ENCODE data around the gene FSD1.

Gene FSD1

GRCh38 chr19:4304538-4305256 lies at the start of gene FSD1:
Gene FSD1 (plus strand): TSS chr19:4304598. CDS start chr19:4304747, 149 bp downstream.
- H3K27ac Mint-ChIP-seq (ENCODE audit: low read depth): no peak within 1 kb of the TSS
- peaks cover 45% of the 10 kb centered on the region for H3K27me3 Mint-ChIP-seq
- DNase-seq (ENCODE audit: low spot score in 2 of 2) (no peak), ATAC-seq (replicated peaks; ENCODE audit: extremely low read depth, poor library complexity, severe bottlenecking) (peak; percentile 65)
- H3K36me3 Mint-ChIP-seq (ENCODE audit: insufficient read depth): peaks cover 6% of the 10 kb centered on the region
- no peaks in the 10 kb centered on the region for H3K9me3 Mint-ChIP-seq
- H3K4me1 Mint-ChIP-seq: peaks cover 12% of the 10 kb centered on the region
- H3K4me3 Mint-ChIP-seq: peak within 1 kb of the TSS; percentile 50

GRCh38 chr19:4256563-4256962 lies 47.8 kb upstream of the FSD1 start:
- H3K9me3 Mint-ChIP-seq: no peaks in the 10 kb centered on the region
- no peaks in the 10 kb centered on the region for H3K27me3 Mint-ChIP-seq
- no peaks in the 10 kb centered on the region for H3K4me1 Mint-ChIP-seq
- ATAC-seq (replicated peaks; ENCODE audit: extremely low read depth, poor library complexity, severe bottlenecking): no peak
- H3K27ac Mint-ChIP-seq (ENCODE audit: low read depth): no peak overlapping the region
- no peak for DNase-seq (ENCODE audit: low spot score in 2 of 2)
- H3K4me3 Mint-ChIP-seq: no peak overlapping the region
- peaks cover 74% of the 10 kb centered on the region for H3K36me3 Mint-ChIP-seq (ENCODE audit: insufficient read depth)

GRCh38 chr19:4257025-4257424 lies 47.4 kb upstream of the FSD1 start:
- ATAC-seq (replicated peaks; ENCODE audit: extremely low read depth, poor library complexity, severe bottlenecking) (no peak), DNase-seq (ENCODE audit: low spot score in 2 of 2) (no peak)
- no peak overlapping the region for H3K4me3 Mint-ChIP-seq
- H3K27ac Mint-ChIP-seq (ENCODE audit: low read depth): no peak overlapping the region
- peaks cover 74% of the 10 kb centered on the region for H3K36me3 Mint-ChIP-seq (ENCODE audit: insufficient read depth)
- H3K27me3 Mint-ChIP-seq: no peaks in the 10 kb centered on the region
- H3K9me3 Mint-ChIP-seq: no peaks in the 10 kb centered on the region
- no peaks in the 10 kb centered on the region for H3K4me1 Mint-ChIP-seq

GRCh38 chr19:4258181-4258580 lies 46.2 kb upstream of the FSD1 start:
- Mint-ChIP-seq H3K4me3 (no peak overlapping the region), H3K4me1 (no peaks in the 10 kb centered on the region), H3K9me3 (no peaks in the 10 kb centered on the region), H3K36me3 (ENCODE audit: insufficient read depth) (peaks cover 77% of the 10 kb centered on the region), H3K27me3 (no peaks in the 10 kb centered on the region), H3K27ac (ENCODE audit: low read depth) (no peak overlapping the region)
- no peak for DNase-seq (ENCODE audit: low spot score in 2 of 2)
- no peak for ATAC-seq (replicated peaks; ENCODE audit: extremely low read depth, poor library complexity, severe bottlenecking)

GRCh38 chr19:4260613-4261191 lies 43.7 kb upstream of the FSD1 start:
- Mint-ChIP-seq H3K27ac (ENCODE audit: low read depth) (no peak overlapping the region), H3K27me3 (no peaks in the 10 kb centered on the region), H3K4me1 (peaks cover 8% of the 10 kb centered on the region), H3K4me3 (no peak overlapping the region), H3K9me3 (no peaks in the 10 kb centered on the region), H3K36me3 (ENCODE audit: insufficient read depth) (peaks cover 73% of the 10 kb centered on the region)
- DNase-seq (ENCODE audit: low spot score in 2 of 2): no peak
- ATAC-seq (replicated peaks; ENCODE audit: extremely low read depth, poor library complexity, severe bottlenecking): no peak

- Mint-ChIP-seq H3K27ac (ENCODE audit: low read depth) (peak overlapping the region; percentile 85), H3K4me3 (peak overlapping the region; percentile 49), H3K4me1 (peaks cover 28% of the 10 kb centered on the region), H3K27me3 (no peaks in the 10 kb centered on the region), H3K36me3 (ENCODE audit: insufficient read depth) (peaks cover 73% of the 10 kb centered on the region), H3K9me3 (no peaks in the 10 kb centered on the region)
- DNase-seq (ENCODE audit: low spot score in 2 of 2) (peak in 1 of 2 donors; percentile 12), ATAC-seq (replicated peaks; ENCODE audit: extremely low read depth, poor library complexity, severe bottlenecking) (peak; percentile 84)
Observed at GRCh38 chr19:4264812-4265211, 39.6 kb upstream of the FSD1 start.

- DNase-seq (ENCODE audit: low spot score in 2 of 2) (no peak), ATAC-seq (replicated peaks; ENCODE audit: extremely low read depth, poor library complexity, severe bottlenecking) (no peak)
- Mint-ChIP-seq H3K4me3 (no peak overlapping the region), H3K4me1 (peaks cover 28% of the 10 kb centered on the region), H3K27me3 (no peaks in the 10 kb centered on the region), H3K36me3 (ENCODE audit: insufficient read depth) (peaks cover 73% of the 10 kb centered on the region), H3K9me3 (no peaks in the 10 kb centered on the region), H3K27ac (ENCODE audit: low read depth) (peak overlapping the region; percentile 85)
Observed at GRCh38 chr19:4266253-4267000, 38.0 kb upstream of the FSD1 start.

- no peaks in the 10 kb centered on the region for H3K9me3 Mint-ChIP-seq
Observed at GRCh38 chr19:4267101-4267900, 37.1 kb upstream of the FSD1 start.

GRCh38 chr19:4267901-4268815 lies 36.2 kb upstream of the FSD1 start:
- no peak overlapping the region for H3K27ac Mint-ChIP-seq (ENCODE audit: low read depth)
- H3K36me3 Mint-ChIP-seq (ENCODE audit: insufficient read depth): peaks cover 58% of the 10 kb centered on the region
- H3K9me3 Mint-ChIP-seq: no peaks in the 10 kb centered on the region
- H3K4me1 Mint-ChIP-seq: peaks cover 28% of the 10 kb centered on the region
- H3K4me3 Mint-ChIP-seq: no peak overlapping the region
- no peak for DNase-seq (ENCODE audit: low spot score in 2 of 2)
- no peaks in the 10 kb centered on the region for H3K27me3 Mint-ChIP-seq
- no peak for ATAC-seq (replicated peaks; ENCODE audit: extremely low read depth, poor library complexity, severe bottlenecking)

More at GRCh38 chr19:4267101-4267900, 37.1 kb upstream of the FSD1 start:
- Mint-ChIP-seq H3K4me3 (no peak overlapping the region), H3K36me3 (ENCODE audit: insufficient read depth) (peaks cover 65% of the 10 kb centered on the region), H3K27me3 (no peaks in the 10 kb centered on the region), H3K4me1 (peaks cover 28% of the 10 kb centered on the region), H3K27ac (ENCODE audit: low read depth) (no peak overlapping the region)
- peak; percentile 16 to 42 for DNase-seq (ENCODE audit: low spot score in 2 of 2)
- no peak for ATAC-seq (replicated peaks; ENCODE audit: extremely low read depth, poor library complexity, severe bottlenecking)

- Mint-ChIP-seq H3K27ac (ENCODE audit: low read depth) (no peak overlapping the region), H3K4me3 (no peak overlapping the region), H3K27me3 (no peaks in the 10 kb centered on the region), H3K9me3 (no peaks in the 10 kb centered on the region), H3K36me3 (ENCODE audit: insufficient read depth) (peaks cover 54% of the 10 kb centered on the region), H3K4me1 (peaks cover 28% of the 10 kb centered on the region)
- DNase-seq (ENCODE audit: low spot score in 2 of 2) (no peak), ATAC-seq (replicated peaks; ENCODE audit: extremely low read depth, poor library complexity, severe bottlenecking) (no peak)
Observed at GRCh38 chr19:4268816-4269430, 35.5 kb upstream of the FSD1 start.

GRCh38 chr19:4272894-4273293 lies 31.5 kb upstream of the FSD1 start:
- no peak for ATAC-seq (replicated peaks; ENCODE audit: extremely low read depth, poor library complexity, severe bottlenecking)
- Mint-ChIP-seq H3K4me1 (peaks cover 6% of the 10 kb centered on the region), H3K36me3 (ENCODE audit: insufficient read depth) (peaks cover 28% of the 10 kb centered on the region), H3K9me3 (no peaks in the 10 kb centered on the region), H3K27me3 (no peaks in the 10 kb centered on the region), H3K4me3 (no peak overlapping the region), H3K27ac (ENCODE audit: low read depth) (peak overlapping the region; percentile 78)
- DNase-seq (ENCODE audit: low spot score in 2 of 2): no peak
